Measurements from ENCODE around the gene DHRS9. TPM values are rescaled to one million over a fixed set of nuclear protein-coding genes. Genes with fewer than 3 reads are reported as not detected.

DHRS9 gene
- total RNA-seq, 1 experiment from 2014 or later: 0.21 TPM

DNA sequence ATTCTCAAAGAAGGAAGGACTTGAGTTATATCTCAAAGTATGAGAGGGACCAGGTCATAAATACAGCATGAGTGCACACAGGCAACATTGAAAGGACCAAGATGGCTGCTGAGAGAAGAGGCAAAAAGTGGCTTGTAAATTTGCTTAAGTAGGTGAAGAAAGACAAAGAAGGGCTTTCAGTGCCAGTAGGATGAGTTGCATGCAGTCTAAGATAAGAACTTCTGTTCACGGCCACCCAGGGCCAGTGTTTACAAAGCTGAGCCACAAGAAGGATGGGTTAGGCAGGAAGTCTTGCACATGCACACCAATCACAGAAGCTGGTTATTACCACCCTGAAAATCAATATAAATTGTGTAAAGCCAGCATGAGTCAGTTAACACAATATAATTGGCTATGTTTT is 35.1 kb upstream of the DHRS9 start:
- ATAC-seq (no peak), DNase-seq (ENCODE audit: low read depth, low spot score) (no peak)
- intact Hi-C loops (cut with micrococcal nuclease; ENCODE audit: unreplicated experiment) (no loop called here), in situ Hi-C loops (cut with HindIII; ENCODE audit: low pct_unique_long_range_greater_than_20kb, low sequenced_read_pairs) (no loop called here)
- BruUV-seq (replicated peaks): no TSS peak
- CTCF ChIA-PET: no interaction called here
- Histone ChIP-seq H3K4me1 (ENCODE audit: control insufficient read depth, insufficient read depth, low read length) (no peaks in the 10 kb centered on the region), H3K36me3 (ENCODE audit: control insufficient read depth, insufficient read depth, low read length) (no peaks in the 10 kb centered on the region), H3K27ac (ENCODE audit: low read length) (no peak overlapping the region), H3K4me3 (ENCODE audit: low read depth in 2 of 2, low read length in 2 of 2) (no peak overlapping the region), H3K27me3 (ENCODE audit: control insufficient read depth, insufficient read depth, low read length) (no peaks in the 10 kb centered on the region), H3K9me3 (ENCODE audit: control insufficient read depth, insufficient read depth, low read depth, low read length) (no peaks in the 10 kb centered on the region)
- POLR2A ChIA-PET: no interaction called here
- no peak for TF ChIP-seq TCF7L2 (IDR thresholded peaks at IDR 0.05; ENCODE audit: low read depth, low read length)
- no peak for TF ChIP-seq SIN3A (IDR thresholded peaks at IDR 0.05; ENCODE audit: borderline replicate concordance, insufficient read depth, low read depth, low read length)
- TF ChIP-seq, protein P1, sequence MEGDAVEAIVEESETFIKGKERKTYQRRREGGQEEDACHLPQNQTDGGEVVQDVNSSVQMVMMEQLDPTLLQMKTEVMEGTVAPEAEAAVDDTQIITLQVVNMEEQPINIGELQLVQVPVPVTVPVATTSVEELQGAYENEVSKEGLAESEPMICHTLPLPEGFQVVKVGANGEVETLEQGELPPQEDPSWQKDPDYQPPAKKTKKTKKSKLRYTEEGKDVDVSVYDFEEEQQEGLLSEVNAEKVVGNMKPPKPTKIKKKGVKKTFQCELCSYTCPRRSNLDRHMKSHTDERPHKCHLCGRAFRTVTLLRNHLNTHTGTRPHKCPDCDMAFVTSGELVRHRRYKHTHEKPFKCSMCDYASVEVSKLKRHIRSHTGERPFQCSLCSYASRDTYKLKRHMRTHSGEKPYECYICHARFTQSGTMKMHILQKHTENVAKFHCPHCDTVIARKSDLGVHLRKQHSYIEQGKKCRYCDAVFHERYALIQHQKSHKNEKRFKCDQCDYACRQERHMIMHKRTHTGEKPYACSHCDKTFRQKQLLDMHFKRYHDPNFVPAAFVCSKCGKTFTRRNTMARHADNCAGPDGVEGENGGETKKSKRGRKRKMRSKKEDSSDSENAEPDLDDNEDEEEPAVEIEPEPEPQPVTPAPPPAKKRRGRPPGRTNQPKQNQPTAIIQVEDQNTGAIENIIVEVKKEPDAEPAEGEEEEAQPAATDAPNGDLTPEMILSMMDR (IDR thresholded peaks at IDR 0.05): no peak
- TF ChIP-seq REST (IDR thresholded peaks at IDR 0.05; ENCODE audit: insufficient read depth in 1 of 2, low read depth in 2 of 2, low read length in 1 of 2): no peak
- no peak for TF ChIP-seq POLR2AphosphoS5 (IDR thresholded peaks at IDR 0.05; ENCODE audit: low read depth, low read length)

GRCh38 chr2:169034984-169035544 is 34.3 kb upstream of the DHRS9 start:
- no peak for DNase-seq (ENCODE audit: low read depth, low spot score)
- in situ Hi-C loops (cut with HindIII; ENCODE audit: low pct_unique_long_range_greater_than_20kb, low sequenced_read_pairs): no loop called here
- POLR2A ChIA-PET: no interaction called here
- CTCF ChIA-PET: no interaction called here
- no TSS peak for BruUV-seq (replicated peaks)
- no peaks in the 10 kb centered on the region for H3K9me3 ChIP-seq (ENCODE audit: control insufficient read depth, insufficient read depth, low read depth, low read length)
- no peak for TF ChIP-seq POLR2AphosphoS5 (IDR thresholded peaks at IDR 0.05; ENCODE audit: low read depth, low read length)
- TF ChIP-seq, protein P1 (IDR thresholded peaks at IDR 0.05): no peak
- no peak for TF ChIP-seq TCF7L2 (IDR thresholded peaks at IDR 0.05; ENCODE audit: low read depth, low read length)
- TF ChIP-seq REST (IDR thresholded peaks at IDR 0.05; ENCODE audit: insufficient read depth in 1 of 2, low read depth in 2 of 2, low read length in 1 of 2): no peak
- no peak overlapping the region for H3K27ac ChIP-seq (ENCODE audit: low read length)
- H3K4me3 ChIP-seq (ENCODE audit: low read depth in 2 of 2, low read length in 2 of 2): no peak overlapping the region
- no peaks in the 10 kb centered on the region for H3K36me3 ChIP-seq (ENCODE audit: control insufficient read depth, insufficient read depth, low read length)
- no peaks in the 10 kb centered on the region for H3K4me1 ChIP-seq (ENCODE audit: control insufficient read depth, insufficient read depth, low read length)
- no peak for ATAC-seq
- H3K27me3 ChIP-seq (ENCODE audit: control insufficient read depth, insufficient read depth, low read length): no peaks in the 10 kb centered on the region
- intact Hi-C loops (cut with micrococcal nuclease; ENCODE audit: unreplicated experiment): no loop called here
